Esophagus squamous epithelium (tissue), 4 donors: ENCODE measurements around the gene CPS1.

ENCODE experiments used
- POLR2A ChIP-seq, 4 donors: fragments of 450-650 bp; IDR thresholded peaks; one replicate each; pipeline ENCODE4 v1.6.1; 2017; ENCODE audit warnings: antibody characterized with exemption in 4 of 4, mild to moderate bottlenecking in 4 of 4, moderate library complexity in 3 of 4
- TF ChIP-seq, protein P1 (sequence below), 6 experiments: fragments of 450-650 bp in 4 of 6; fragments of 200-600 bp in 2 of 6; sonication (generic) in 2 of 6; IDR thresholded peaks; one replicate each; pipeline ENCODE4 v1.5.1; 2016 to 2019; ENCODE audit warnings: antibody characterized with exemption in 6 of 6, mild to moderate bottlenecking in 4 of 6, moderate library complexity in 4 of 6

- TF ChIP-seq POLR2A (IDR thresholded peaks at IDR 0.05) = no peak
- TF ChIP-seq, protein P1, sequence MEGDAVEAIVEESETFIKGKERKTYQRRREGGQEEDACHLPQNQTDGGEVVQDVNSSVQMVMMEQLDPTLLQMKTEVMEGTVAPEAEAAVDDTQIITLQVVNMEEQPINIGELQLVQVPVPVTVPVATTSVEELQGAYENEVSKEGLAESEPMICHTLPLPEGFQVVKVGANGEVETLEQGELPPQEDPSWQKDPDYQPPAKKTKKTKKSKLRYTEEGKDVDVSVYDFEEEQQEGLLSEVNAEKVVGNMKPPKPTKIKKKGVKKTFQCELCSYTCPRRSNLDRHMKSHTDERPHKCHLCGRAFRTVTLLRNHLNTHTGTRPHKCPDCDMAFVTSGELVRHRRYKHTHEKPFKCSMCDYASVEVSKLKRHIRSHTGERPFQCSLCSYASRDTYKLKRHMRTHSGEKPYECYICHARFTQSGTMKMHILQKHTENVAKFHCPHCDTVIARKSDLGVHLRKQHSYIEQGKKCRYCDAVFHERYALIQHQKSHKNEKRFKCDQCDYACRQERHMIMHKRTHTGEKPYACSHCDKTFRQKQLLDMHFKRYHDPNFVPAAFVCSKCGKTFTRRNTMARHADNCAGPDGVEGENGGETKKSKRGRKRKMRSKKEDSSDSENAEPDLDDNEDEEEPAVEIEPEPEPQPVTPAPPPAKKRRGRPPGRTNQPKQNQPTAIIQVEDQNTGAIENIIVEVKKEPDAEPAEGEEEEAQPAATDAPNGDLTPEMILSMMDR (IDR thresholded peaks at IDR 0.05) = no peak
Observed at GRCh38 chr2:210686401-210686800, 130.0 kb downstream of the CPS1 start.
